Smooth muscle cell (in vitro differentiated cells): ENCODE results near the gene CFAP73. TPM values are rescaled to one million over a fixed set of nuclear protein-coding genes. Genes with fewer than 3 reads are reported as not detected.

ENCODE experiments used
- DNase-seq: peaks from one replicate; lab custom pipeline; 2025; ENCODE audit not compliant: unreplicated experiment; lab: John Stamatoyannopoulos, UW
- H2AFZ ChIP-seq: fragments of 200-600 bp; sonication (generic); 2 replicates; pipeline ENCODE4 v1.6.0; 2016; ENCODE audit warnings: antibody characterized with exemption, low read depth, mild to moderate bottlenecking
- H3F3A ChIP-seq: fragments of 200-600 bp; sonication (generic); 2 replicates; pipeline ENCODE4 v1.6.0; 2017; ENCODE audit warnings: antibody characterized with exemption, low read depth
- H3K27ac ChIP-seq: fragments of 200-600 bp; sonication (generic); 2 replicates; pipeline ENCODE4 v1.5.1; 2016; ENCODE audit warnings: low read depth, mild to moderate bottlenecking
- H3K27me3 ChIP-seq: fragments of 200-600 bp; sonication (generic); 2 replicates; pipeline ENCODE4 v1.6.1; 2016; ENCODE audit warnings: low read depth, mild to moderate bottlenecking
- H3K36me3 ChIP-seq: fragments of 200-600 bp; sonication (generic); 2 replicates; pipeline ENCODE4 v1.5.1; 2016; ENCODE audit warnings: low read depth
- H3K4me1 ChIP-seq: fragments of 200-600 bp; sonication (generic); 2 replicates; pipeline ENCODE4 v1.5.1; 2016; ENCODE audit warnings: low read depth
- H3K4me2 ChIP-seq: fragments of 200-600 bp; sonication (generic); 2 replicates; pipeline ENCODE4 v1.6.0; 2016; ENCODE audit warnings: mild to moderate bottlenecking
- H3K4me3 ChIP-seq: fragments of 200-600 bp; sonication (generic); 2 replicates; pipeline ENCODE4 v1.5.1; 2016; ENCODE audit warnings: mild to moderate bottlenecking
- H3K79me2 ChIP-seq: fragments of 200-600 bp; sonication (generic); 2 replicates; pipeline ENCODE4 v1.6.0; 2016; ENCODE audit warnings: low read depth, mild to moderate bottlenecking
- H3K9ac ChIP-seq: fragments of 200-600 bp; sonication (generic); 2 replicates; pipeline ENCODE4 v1.6.0; 2016; ENCODE audit warnings: low read depth
- H3K9me3 ChIP-seq: fragments of 200-600 bp; sonication (generic); replicated peaks from 2 replicates; pipeline ENCODE4 v1.5.1; 2016; ENCODE audit warnings: low read depth
- H4K20me1 ChIP-seq: fragments of 200-600 bp; sonication (generic); 2 replicates; pipeline ENCODE4 v1.6.0; 2016; ENCODE audit warnings: low read depth
- WGBS: methylation state at CpG from one replicate; pipeline ENCODE4 v1.1.7; 2016; ENCODE audit warnings: low lambda C conversion rate; 5-methylcytosine and 5-hydroxymethylcytosine counted together
- polyA plus RNA-seq: library from polyadenylated mRNA; unstranded; fragments of >200 nt; fragmentation: Nextera tagmentation; extraction: Ambion mirVana; gene quantifications from 2 replicates; pipeline ENCODE4 v1.2.1, GENCODE V29; 2016
- total RNA-seq: library from RNA; depleted of rRNA; stranded (reverse); fragments of >200 nt; gene quantifications from 2 replicates; pipeline ENCODE4 v1.2.3, GENCODE V29; 2014
- TF ChIP-seq, protein P1 (sequence below): fragments of 200-600 bp; sonication (generic); IDR thresholded peaks from 2 replicates; pipeline ENCODE4 v1.5.1; 2017; ENCODE audit warnings: borderline replicate concordance, mild to moderate bottlenecking, antibody characterized with exemption; ENCODE audit not compliant: insufficient read depth, poor library complexity, severe bottlenecking

The CFAP73 gene
- total and polyA plus RNA-seq, 2 experiments from 2014 or later: not detected

DNA sequence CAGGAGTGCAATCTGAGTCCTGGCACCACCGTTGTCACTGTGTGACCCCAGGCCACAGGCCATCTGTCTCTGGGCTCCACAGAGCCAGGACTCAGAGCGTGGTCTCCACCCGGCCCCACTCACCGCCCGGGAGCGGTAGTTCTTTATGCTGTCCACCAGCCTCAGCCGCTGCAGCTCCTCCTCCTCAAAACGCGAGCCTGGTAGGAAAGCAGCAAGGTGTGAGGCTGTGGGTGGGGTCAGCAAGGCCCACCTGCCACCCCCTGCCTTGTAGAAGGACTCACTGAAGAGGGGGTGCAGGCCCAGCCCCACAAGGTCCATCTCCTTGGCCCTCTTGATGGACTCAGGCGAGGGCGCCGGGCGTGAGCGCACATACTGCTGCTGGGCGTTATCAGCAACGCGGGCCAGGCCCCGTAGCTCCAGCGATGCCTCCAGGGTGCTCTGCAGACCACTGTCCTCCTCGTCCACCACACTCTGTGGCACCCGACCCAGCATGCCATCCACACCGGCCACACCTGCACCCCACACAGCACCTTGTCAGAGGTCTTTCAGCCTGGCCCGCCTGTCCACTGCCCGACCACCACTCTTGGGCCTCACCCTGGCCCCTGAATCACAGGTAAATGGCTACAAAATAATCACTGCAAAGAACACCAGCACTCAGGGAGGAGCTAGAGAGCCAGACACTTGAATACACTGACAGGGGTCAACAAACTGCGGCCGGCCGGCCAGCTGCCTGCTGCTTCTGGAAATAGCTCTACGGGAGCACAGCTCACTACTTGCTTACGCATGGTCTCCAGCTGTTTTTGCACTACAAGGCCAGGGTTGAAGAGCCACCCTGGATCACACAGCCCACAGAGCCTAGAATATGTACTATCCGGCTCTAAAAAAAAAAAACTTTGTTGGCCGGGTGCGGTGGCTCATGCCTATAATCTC, 16.3 kb downstream of the CFAP73 start:
- H2AFZ ChIP-seq: no peak overlapping the region
- no peaks in the 10 kb centered on the region for H3K79me2 ChIP-seq
- H3K9me3 ChIP-seq: no peaks in the 10 kb centered on the region
- peaks cover 10% of the 10 kb centered on the region for H4K20me1 ChIP-seq
- DNase-seq: no peak
- H3K9ac ChIP-seq: no peak overlapping the region
- 96% methylated on average over 32 of the region's 32 CpGs for WGBS
- H3K27me3 ChIP-seq: no peaks in the 10 kb centered on the region
- peaks cover 9% of the 10 kb centered on the region for H3K4me1 ChIP-seq
- no peak overlapping the region for H3K4me2 ChIP-seq
- H3K27ac ChIP-seq: no peak overlapping the region
- peaks cover 2% of the 10 kb centered on the region for H3K36me3 ChIP-seq
- TF ChIP-seq, protein P1, sequence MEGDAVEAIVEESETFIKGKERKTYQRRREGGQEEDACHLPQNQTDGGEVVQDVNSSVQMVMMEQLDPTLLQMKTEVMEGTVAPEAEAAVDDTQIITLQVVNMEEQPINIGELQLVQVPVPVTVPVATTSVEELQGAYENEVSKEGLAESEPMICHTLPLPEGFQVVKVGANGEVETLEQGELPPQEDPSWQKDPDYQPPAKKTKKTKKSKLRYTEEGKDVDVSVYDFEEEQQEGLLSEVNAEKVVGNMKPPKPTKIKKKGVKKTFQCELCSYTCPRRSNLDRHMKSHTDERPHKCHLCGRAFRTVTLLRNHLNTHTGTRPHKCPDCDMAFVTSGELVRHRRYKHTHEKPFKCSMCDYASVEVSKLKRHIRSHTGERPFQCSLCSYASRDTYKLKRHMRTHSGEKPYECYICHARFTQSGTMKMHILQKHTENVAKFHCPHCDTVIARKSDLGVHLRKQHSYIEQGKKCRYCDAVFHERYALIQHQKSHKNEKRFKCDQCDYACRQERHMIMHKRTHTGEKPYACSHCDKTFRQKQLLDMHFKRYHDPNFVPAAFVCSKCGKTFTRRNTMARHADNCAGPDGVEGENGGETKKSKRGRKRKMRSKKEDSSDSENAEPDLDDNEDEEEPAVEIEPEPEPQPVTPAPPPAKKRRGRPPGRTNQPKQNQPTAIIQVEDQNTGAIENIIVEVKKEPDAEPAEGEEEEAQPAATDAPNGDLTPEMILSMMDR: no peak
- no peaks in the 10 kb centered on the region for H3F3A ChIP-seq
- H3K4me3 ChIP-seq: no peak overlapping the region

DNA sequence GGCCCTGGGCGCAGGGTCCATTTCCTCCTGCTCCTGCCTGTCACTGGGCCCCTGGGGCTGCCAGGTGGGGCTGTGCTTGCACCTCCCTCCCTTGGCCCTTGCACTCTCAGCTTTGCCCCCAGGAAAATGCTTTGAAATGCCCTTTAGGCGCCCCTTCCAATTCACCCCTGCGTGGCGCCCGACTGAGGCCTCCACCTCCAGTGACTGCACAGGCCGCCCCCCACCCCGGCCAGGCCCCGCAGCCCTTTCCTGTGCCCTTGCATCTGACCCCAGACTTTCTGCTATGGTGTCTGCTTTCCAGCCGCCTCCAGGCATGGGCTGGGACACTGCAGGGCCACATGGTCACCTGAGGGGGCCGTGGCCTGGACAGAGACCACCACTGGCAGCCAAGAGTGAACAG, 18.3 kb downstream of the CFAP73 start:
- Histone ChIP-seq H3F3A (no peaks in the 10 kb centered on the region), H3K9me3 (no peaks in the 10 kb centered on the region), H3K36me3 (peaks cover 5% of the 10 kb centered on the region), H3K4me1 (no peaks in the 10 kb centered on the region), H3K27me3 (no peaks in the 10 kb centered on the region), H3K79me2 (no peaks in the 10 kb centered on the region), H4K20me1 (no peaks in the 10 kb centered on the region), H3K4me2 (no peak overlapping the region), H3K27ac (no peak overlapping the region), H3K4me3 (no peak overlapping the region), H2AFZ (no peak overlapping the region), H3K9ac (no peak overlapping the region)
- 96% methylated on average over 10 of the region's 10 CpGs for WGBS
- TF ChIP-seq, protein P1: no peak
- no peak for DNase-seq

DNA sequence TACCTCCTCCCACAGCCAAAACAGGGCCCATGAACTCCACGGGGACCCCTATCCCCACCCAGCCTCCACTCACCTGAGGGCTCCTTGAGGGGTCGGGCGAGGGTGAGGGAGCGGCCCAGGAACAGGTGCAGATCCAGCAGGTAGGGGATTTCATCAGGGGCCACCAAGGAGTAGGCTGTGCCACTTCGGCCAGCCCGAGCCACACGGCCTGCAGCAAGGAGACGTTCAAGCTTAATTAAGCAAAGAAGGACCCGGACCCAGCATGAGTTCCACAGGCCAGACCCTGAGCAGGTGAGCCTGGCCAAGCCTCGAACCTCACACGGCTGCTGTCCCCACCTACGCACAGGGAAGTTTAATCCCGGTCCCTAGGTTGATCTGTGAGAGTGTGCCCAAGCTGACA, 20.2 kb downstream of the CFAP73 start:
- WGBS: 93% methylated on average over 13 of the region's 13 CpGs
- no peaks in the 10 kb centered on the region for H3K4me1 ChIP-seq
- no peak overlapping the region for H3K4me2 ChIP-seq
- H4K20me1 ChIP-seq: peaks cover 6% of the 10 kb centered on the region
- TF ChIP-seq, protein P1: no peak
- no peak for DNase-seq
- H3K36me3 ChIP-seq: peaks cover 5% of the 10 kb centered on the region
- H3K27ac ChIP-seq: no peak overlapping the region
- H3K27me3 ChIP-seq: no peaks in the 10 kb centered on the region
- no peaks in the 10 kb centered on the region for H3F3A ChIP-seq
- no peak overlapping the region for H3K9ac ChIP-seq
- no peak overlapping the region for H3K4me3 ChIP-seq
- no peaks in the 10 kb centered on the region for H3K79me2 ChIP-seq
- H3K9me3 ChIP-seq: no peaks in the 10 kb centered on the region
- no peak overlapping the region for H2AFZ ChIP-seq
